HG03175 (cell line): ENCODE results near the gene CHKA.

Experiments used
- ATAC-seq: cut with Tn5 transposase; IDR thresholded peaks from one replicate; pipeline ENCODE4 v1.9.1; 2021; ENCODE audit warnings: mild to moderate bottlenecking, moderate library complexity; ENCODE audit not compliant: unreplicated experiment

CHKA gene

GRCh38 chr11:68048681-68049508, 72.3 kb downstream of the CHKA start:
- ATAC-seq, result no peak

GRCh38 chr11:68047437-68048290, 73.5 kb downstream of the CHKA start:
- no peak for ATAC-seq

- no peak for ATAC-seq
Observed at GRCh38 chr11:68044898-68045351, 76.3 kb downstream of the CHKA start.

- no peak for ATAC-seq
Observed at GRCh38 chr11:68044145-68044813, 76.9 kb downstream of the CHKA start.

GRCh38 chr11:68043349-68044144, 77.6 kb downstream of the CHKA start:
- no peak for ATAC-seq

- ATAC-seq, result no peak
Observed at GRCh38 chr11:68043029-68043348, 78.2 kb downstream of the CHKA start.

GRCh38 chr11:68042219-68043028, 78.8 kb downstream of the CHKA start:
- ATAC-seq, result no peak

GRCh38 chr11:68041617-68042218, 79.5 kb downstream of the CHKA start:
- ATAC-seq, result no peak

GRCh38 chr11:68040957-68041591, 80.1 kb downstream of the CHKA start:
- no peak for ATAC-seq

- ATAC-seq, result peak; percentile 41
Observed at GRCh38 chr11:68040101-68040956, 80.9 kb downstream of the CHKA start.

- peak; percentile 7 for ATAC-seq
Observed at GRCh38 chr11:68039526-68040086, 81.6 kb downstream of the CHKA start.

- no peak for ATAC-seq
Observed at GRCh38 chr11:68038718-68039525, 82.3 kb downstream of the CHKA start, which contains the start of gene TCIRG1. Gene TCIRG1 (plus strand): TSS chr11:68039025. CDS start chr11:68041272, 2,247 bp downstream.

- ATAC-seq, result no peak
Observed at GRCh38 chr11:68038226-68038717, 82.9 kb downstream of the CHKA start.

GRCh38 chr11:68037411-68038225, 83.6 kb downstream of the CHKA start:
- no peak for ATAC-seq

- ATAC-seq, result no peak
Observed at GRCh38 chr11:68036717-68037239, 84.4 kb downstream of the CHKA start.
